Neural cell (in vitro differentiated cells): ENCODE results near the gene URB2. TPM values are rescaled to one million over a fixed set of nuclear protein-coding genes. Genes with fewer than 3 reads are reported as not detected.

Source experiments
- H2AFZ ChIP-seq: fragments of 200-600, 300-800 bp; sonication (generic), shearing (Covaris generic); 2 replicates; pipeline ENCODE4 v1.6.0; 2014; ENCODE audit warnings: low read depth, mild to moderate bottlenecking, antibody characterized with exemption, low read length, moderate library complexity
- H3F3A ChIP-seq: fragments of 200-600 bp; shearing (Covaris generic); 2 replicates; pipeline ENCODE4 v1.6.1; 2016; ENCODE audit warnings: mild to moderate bottlenecking, moderate library complexity, mixed read lengths, antibody characterized with exemption, low read length; ENCODE audit not compliant: insufficient read depth, poor library complexity, severe bottlenecking
- H3K27ac ChIP-seq: fragments of 200-600, 300-800 bp; sonication (generic), shearing (Covaris generic); 2 replicates; pipeline ENCODE4 v1.5.1; 2014; ENCODE audit warnings: mild to moderate bottlenecking, low read length, moderate library complexity
- H3K27me3 ChIP-seq: fragments of 300-800, 200-600 bp; sonication (generic), shearing (Covaris generic); 2 replicates; pipeline ENCODE4 v1.6.0; 2014; ENCODE audit warnings: mild to moderate bottlenecking, low read depth, low read length, moderate library complexity; ENCODE audit not compliant: insufficient read depth
- H3K36me3 ChIP-seq: fragments of 300-800, 200-600 bp; sonication (generic), shearing (Covaris generic); 2 replicates; pipeline ENCODE4 v1.5.1; 2014; ENCODE audit warnings: mild to moderate bottlenecking, antibody characterized with exemption, low read length, moderate library complexity; ENCODE audit not compliant: insufficient read depth
- H3K4me2 ChIP-seq: fragments of 300-800, 200-600 bp; sonication (generic), shearing (Covaris generic); 2 replicates; pipeline ENCODE4 v1.6.0; 2014; ENCODE audit warnings: mild to moderate bottlenecking, low read length
- H3K4me3 ChIP-seq: fragments of 300-800, 200-600 bp; sonication (generic), shearing (Covaris generic); 2 replicates; pipeline ENCODE4 v1.5.1; 2014; ENCODE audit warnings: mild to moderate bottlenecking, low read length, moderate library complexity
- H3K79me2 ChIP-seq: fragments of 200-600 bp; shearing (Covaris generic); replicated peaks from 2 replicates; pipeline ENCODE4 v1.6.0; 2014; ENCODE audit warnings: mild to moderate bottlenecking, low read length, moderate library complexity; ENCODE audit not compliant: insufficient read depth
- H3K9ac ChIP-seq: fragments of 300-800, 200-600 bp; sonication (generic), shearing (Covaris generic); 2 replicates; pipeline ENCODE4 v1.6.1; 2016; ENCODE audit warnings: mild to moderate bottlenecking, low read length, mixed read lengths
- H3K9me2 ChIP-seq: fragments of 200-600 bp; shearing (Covaris generic); 2 replicates; pipeline ENCODE4 v1.6.1; 2016; ENCODE audit warnings: mild to moderate bottlenecking, low read length, mixed read lengths; ENCODE audit not compliant: insufficient read depth
- H3K9me3 ChIP-seq: fragments of 200-600, 300-800 bp; sonication (generic), shearing (Covaris generic); 2 replicates; pipeline ENCODE4 v1.6.1; 2016; ENCODE audit warnings: mild to moderate bottlenecking, mixed run types, low read length, moderate library complexity, mixed read lengths
- H4K20me1 ChIP-seq: fragments of 200-600 bp; shearing (Covaris generic); 2 replicates; pipeline ENCODE4 v1.6.1; 2016; ENCODE audit warnings: mild to moderate bottlenecking, mixed run types; ENCODE audit not compliant: insufficient read depth
- EZH2 ChIP-seq: fragments of 200-600, 300-800 bp; shearing (Covaris generic), sonication (generic); IDR thresholded peaks from 2 replicates; pipeline ENCODE4 v1.6.1; 2014; ENCODE audit warnings: antibody characterized with exemption, low read length, borderline replicate concordance, mild to moderate bottlenecking; ENCODE audit not compliant: insufficient read depth, poor library complexity, severe bottlenecking
- MXI1 ChIP-seq: fragments of 450-650 bp; conservative IDR thresholded peaks from 2 replicates; pipeline ENCODE4 v1.6.1; 2014; ENCODE audit warnings: antibody characterized with exemption, mild to moderate bottlenecking; ENCODE audit not compliant: poor library complexity, severe bottlenecking
- POLR2AphosphoS5 ChIP-seq: IDR thresholded peaks from 2 replicates; pipeline ENCODE4 v1.6.1; 2012
- RAD21 ChIP-seq: fragments of 450-650 bp; conservative IDR thresholded peaks from 2 replicates; pipeline ENCODE4 v1.6.1; 2014; ENCODE audit warnings: antibody characterized with exemption, mild to moderate bottlenecking, moderate library complexity
- SMC3 ChIP-seq: fragments of 450-650 bp; conservative IDR thresholded peaks from 2 replicates; pipeline ENCODE4 v1.6.1; 2014; ENCODE audit warnings: antibody characterized with exemption, mild to moderate bottlenecking, moderate library complexity; ENCODE audit not compliant: poor library complexity
- TAF1 ChIP-seq: IDR thresholded peaks from 2 replicates; pipeline ENCODE4 v1.6.1; 2012; ENCODE audit warnings: low read depth
- polyA plus RNA-seq: library from polyadenylated mRNA; depleted of rRNA; stranded (reverse); fragments of >200 nt; gene quantifications from 2 replicates; pipeline ENCODE4 v1.2.3, GENCODE V29; 2014
- TF ChIP-seq, protein P1 (sequence below): IDR thresholded peaks from 2 replicates; pipeline ENCODE4 v1.6.1; 2012; ENCODE audit warnings: borderline replicate concordance
- TF ChIP-seq, protein P2 (sequence below): fragments of 450-650 bp; IDR thresholded peaks from 2 replicates; pipeline ENCODE4 v1.5.1; 2014; ENCODE audit warnings: antibody characterized with exemption, mild to moderate bottlenecking, moderate library complexity; ENCODE audit not compliant: poor library complexity, severe bottlenecking

URB2 gene
- polyA plus RNA-seq, 1 donor from 2014 or later: 5.7 TPM

DNA sequence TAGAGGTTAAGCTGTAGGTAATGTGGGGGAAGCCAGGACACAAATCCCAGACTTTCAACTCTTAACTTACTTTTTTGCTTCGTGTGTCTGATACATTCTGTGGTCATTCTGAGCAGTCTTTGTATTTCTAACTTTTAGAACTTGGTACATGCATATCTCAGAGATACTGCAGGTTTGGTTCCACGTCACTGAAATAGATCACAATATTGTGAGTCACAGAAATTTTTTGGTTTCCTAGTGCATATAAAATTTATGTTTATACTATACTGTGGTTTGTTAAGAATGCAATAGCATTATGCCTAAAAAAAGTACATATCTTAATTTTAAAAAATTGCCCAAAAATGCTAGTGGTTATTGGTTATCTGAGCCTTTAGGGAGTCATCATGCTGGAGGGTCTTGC is 3.2 kb downstream of the URB2 start:
- H3K27ac ChIP-seq: no peak overlapping the region
- H3K4me3 ChIP-seq: no peak overlapping the region
- H3K79me2 ChIP-seq: peaks cover 23% of the 10 kb centered on the region
- no peaks in the 10 kb centered on the region for H3K27me3 ChIP-seq
- no peaks in the 10 kb centered on the region for H4K20me1 ChIP-seq
- H3K36me3 ChIP-seq: no peaks in the 10 kb centered on the region
- no peaks in the 10 kb centered on the region for H3K9me2 ChIP-seq
- H3F3A ChIP-seq: no peaks in the 10 kb centered on the region
- no peak overlapping the region for H3K4me2 ChIP-seq
- H2AFZ ChIP-seq: no peak overlapping the region
- no peak overlapping the region for H3K9ac ChIP-seq
- H3K9me3 ChIP-seq: no peaks in the 10 kb centered on the region
- TF ChIP-seq SMC3: no peak
- no peak for TF ChIP-seq POLR2AphosphoS5
- no peak for TF ChIP-seq RAD21
- no peak for TF ChIP-seq EZH2
- TF ChIP-seq, protein P1, sequence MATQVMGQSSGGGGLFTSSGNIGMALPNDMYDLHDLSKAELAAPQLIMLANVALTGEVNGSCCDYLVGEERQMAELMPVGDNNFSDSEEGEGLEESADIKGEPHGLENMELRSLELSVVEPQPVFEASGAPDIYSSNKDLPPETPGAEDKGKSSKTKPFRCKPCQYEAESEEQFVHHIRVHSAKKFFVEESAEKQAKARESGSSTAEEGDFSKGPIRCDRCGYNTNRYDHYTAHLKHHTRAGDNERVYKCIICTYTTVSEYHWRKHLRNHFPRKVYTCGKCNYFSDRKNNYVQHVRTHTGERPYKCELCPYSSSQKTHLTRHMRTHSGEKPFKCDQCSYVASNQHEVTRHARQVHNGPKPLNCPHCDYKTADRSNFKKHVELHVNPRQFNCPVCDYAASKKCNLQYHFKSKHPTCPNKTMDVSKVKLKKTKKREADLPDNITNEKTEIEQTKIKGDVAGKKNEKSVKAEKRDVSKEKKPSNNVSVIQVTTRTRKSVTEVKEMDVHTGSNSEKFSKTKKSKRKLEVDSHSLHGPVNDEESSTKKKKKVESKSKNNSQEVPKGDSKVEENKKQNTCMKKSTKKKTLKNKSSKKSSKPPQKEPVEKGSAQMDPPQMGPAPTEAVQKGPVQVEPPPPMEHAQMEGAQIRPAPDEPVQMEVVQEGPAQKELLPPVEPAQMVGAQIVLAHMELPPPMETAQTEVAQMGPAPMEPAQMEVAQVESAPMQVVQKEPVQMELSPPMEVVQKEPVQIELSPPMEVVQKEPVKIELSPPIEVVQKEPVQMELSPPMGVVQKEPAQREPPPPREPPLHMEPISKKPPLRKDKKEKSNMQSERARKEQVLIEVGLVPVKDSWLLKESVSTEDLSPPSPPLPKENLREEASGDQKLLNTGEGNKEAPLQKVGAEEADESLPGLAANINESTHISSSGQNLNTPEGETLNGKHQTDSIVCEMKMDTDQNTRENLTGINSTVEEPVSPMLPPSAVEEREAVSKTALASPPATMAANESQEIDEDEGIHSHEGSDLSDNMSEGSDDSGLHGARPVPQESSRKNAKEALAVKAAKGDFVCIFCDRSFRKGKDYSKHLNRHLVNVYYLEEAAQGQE: no peak
- TF ChIP-seq MXI1: no peak

DNA sequence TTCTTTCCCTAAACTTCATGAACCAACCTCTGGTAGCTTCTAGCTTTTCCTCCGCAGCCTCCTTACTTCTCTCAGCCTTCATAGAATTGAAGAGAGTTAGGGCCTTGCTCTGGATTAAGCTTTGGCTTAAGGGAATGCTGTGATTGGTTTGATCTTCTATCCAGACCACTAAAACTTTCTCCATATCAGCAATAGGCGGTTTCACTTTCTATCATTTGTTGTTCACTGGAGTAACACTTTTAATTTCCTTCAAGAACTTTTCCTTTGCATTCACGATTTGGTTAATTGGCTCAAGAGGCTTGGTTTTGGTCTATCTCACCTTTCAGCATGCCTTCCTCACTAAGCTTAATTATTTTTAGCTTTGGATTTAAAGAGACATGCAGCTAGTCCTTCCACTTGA is 5.1 kb downstream of the URB2 start:
- no peak overlapping the region for H2AFZ ChIP-seq
- TF ChIP-seq RAD21 (no peak), TAF1 (no peak), EZH2 (no peak)
- TF ChIP-seq, protein P2, sequence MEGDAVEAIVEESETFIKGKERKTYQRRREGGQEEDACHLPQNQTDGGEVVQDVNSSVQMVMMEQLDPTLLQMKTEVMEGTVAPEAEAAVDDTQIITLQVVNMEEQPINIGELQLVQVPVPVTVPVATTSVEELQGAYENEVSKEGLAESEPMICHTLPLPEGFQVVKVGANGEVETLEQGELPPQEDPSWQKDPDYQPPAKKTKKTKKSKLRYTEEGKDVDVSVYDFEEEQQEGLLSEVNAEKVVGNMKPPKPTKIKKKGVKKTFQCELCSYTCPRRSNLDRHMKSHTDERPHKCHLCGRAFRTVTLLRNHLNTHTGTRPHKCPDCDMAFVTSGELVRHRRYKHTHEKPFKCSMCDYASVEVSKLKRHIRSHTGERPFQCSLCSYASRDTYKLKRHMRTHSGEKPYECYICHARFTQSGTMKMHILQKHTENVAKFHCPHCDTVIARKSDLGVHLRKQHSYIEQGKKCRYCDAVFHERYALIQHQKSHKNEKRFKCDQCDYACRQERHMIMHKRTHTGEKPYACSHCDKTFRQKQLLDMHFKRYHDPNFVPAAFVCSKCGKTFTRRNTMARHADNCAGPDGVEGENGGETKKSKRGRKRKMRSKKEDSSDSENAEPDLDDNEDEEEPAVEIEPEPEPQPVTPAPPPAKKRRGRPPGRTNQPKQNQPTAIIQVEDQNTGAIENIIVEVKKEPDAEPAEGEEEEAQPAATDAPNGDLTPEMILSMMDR: no peak
- TF ChIP-seq, protein P1: no peak
- no peak overlapping the region for H3K9ac ChIP-seq
- no peaks in the 10 kb centered on the region for H3K9me3 ChIP-seq
- no peaks in the 10 kb centered on the region for H3K27me3 ChIP-seq
- no peak overlapping the region for H3K27ac ChIP-seq
- peaks cover 21% of the 10 kb centered on the region for H3K79me2 ChIP-seq
- H3K4me3 ChIP-seq: no peak overlapping the region
- no peak overlapping the region for H3K4me2 ChIP-seq
- H3K36me3 ChIP-seq: no peaks in the 10 kb centered on the region
- H3F3A ChIP-seq: no peaks in the 10 kb centered on the region
- H4K20me1 ChIP-seq: no peaks in the 10 kb centered on the region
- no peaks in the 10 kb centered on the region for H3K9me2 ChIP-seq
